ENCODE results near the gene KDM2B.

DNA sequence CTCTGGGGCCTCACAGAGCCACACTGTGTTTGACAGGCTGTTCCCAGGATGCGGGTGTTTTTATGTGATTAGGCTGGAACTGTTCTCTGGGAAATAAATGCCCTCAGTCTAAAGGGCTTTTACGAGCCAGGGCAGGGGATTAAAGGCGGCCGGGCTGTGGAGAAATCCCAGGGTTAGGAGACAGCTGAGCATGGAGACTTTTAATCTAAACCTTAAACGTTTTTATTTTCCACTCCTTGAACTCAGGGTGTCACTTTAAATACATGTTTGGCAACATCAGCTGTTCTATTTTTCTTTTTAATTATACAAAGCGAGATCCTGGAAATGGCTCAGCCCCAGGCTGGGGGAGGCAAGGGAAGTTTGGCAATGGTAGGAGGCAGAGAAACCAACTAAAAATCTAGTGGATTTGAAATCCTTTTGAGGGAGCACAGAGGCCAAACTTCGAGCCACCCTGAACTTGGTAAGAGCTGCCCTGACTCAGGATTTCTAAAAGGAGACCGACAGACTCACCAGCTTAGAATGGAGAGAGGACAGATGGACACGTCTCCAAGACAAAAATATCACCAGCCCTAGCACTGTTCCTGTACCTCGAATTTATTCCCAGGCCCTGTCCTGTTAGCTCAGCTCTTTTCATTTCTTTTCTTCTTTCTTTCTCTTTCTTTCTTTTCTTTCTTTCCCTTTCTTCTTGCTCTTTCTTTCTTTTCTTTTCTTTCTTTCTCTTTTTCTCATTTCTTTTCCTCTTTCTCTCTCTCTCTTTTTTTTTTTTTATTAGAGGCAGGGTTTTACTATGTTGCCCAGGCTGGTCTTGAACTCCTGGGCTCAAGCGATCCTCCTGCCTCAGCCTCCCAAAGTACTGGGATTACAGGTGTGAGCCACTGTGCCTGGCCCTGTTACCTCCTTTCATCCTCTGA is 29.7 kb upstream of the KDM2B start:
- TF ChIP-seq, protein P1, sequence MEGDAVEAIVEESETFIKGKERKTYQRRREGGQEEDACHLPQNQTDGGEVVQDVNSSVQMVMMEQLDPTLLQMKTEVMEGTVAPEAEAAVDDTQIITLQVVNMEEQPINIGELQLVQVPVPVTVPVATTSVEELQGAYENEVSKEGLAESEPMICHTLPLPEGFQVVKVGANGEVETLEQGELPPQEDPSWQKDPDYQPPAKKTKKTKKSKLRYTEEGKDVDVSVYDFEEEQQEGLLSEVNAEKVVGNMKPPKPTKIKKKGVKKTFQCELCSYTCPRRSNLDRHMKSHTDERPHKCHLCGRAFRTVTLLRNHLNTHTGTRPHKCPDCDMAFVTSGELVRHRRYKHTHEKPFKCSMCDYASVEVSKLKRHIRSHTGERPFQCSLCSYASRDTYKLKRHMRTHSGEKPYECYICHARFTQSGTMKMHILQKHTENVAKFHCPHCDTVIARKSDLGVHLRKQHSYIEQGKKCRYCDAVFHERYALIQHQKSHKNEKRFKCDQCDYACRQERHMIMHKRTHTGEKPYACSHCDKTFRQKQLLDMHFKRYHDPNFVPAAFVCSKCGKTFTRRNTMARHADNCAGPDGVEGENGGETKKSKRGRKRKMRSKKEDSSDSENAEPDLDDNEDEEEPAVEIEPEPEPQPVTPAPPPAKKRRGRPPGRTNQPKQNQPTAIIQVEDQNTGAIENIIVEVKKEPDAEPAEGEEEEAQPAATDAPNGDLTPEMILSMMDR (IDR thresholded peaks at IDR 0.05) = no peak
- TF ChIP-seq POLR2A (IDR thresholded peaks at IDR 0.05) = no peak

Data from esophagus squamous epithelium (tissue), 4 donors.